HEK293T (cell line): ENCODE measurements around the gene ADPRHL1.

Source experiments
- ARNT ChIP-seq: fragments of 450-650 bp; IDR thresholded peaks from 2 replicates; pipeline ENCODE4 v1.6.1; 2017; ENCODE audit warnings: mild to moderate bottlenecking
- BHLHE40 ChIP-seq: fragments of 450-650 bp; IDR thresholded peaks from 2 replicates; pipeline ENCODE4 v1.6.1; 2016; ENCODE audit warnings: mild to moderate bottlenecking, moderate library complexity, borderline replicate concordance
- L3MBTL2 ChIP-seq: fragments of 450-650 bp; conservative IDR thresholded peaks from 2 replicates; pipeline ENCODE4 v1.6.1; 2016; ENCODE audit warnings: mild to moderate bottlenecking
- LEF1 ChIP-seq: fragments of 450-650 bp; IDR thresholded peaks from 2 replicates; pipeline ENCODE4 v1.6.1; 2017; ENCODE audit warnings: mild to moderate bottlenecking, borderline replicate concordance
- SP1 ChIP-seq: fragments of 450-650 bp; IDR thresholded peaks from 2 replicates; pipeline ENCODE4 v1.6.1; 2017
- TARDBP ChIP-seq: fragments of 450-650 bp; IDR thresholded peaks from 2 replicates; pipeline ENCODE4 v1.6.1; 2016
- ZNF384 ChIP-seq: fragments of 450-650 bp; IDR thresholded peaks from 2 replicates; pipeline ENCODE4 v1.6.1; 2016

- TF ChIP-seq L3MBTL2 (no peak), ARNT (no peak), BHLHE40 (no peak), SP1 (no peak), TARDBP (no peak), ZNF384 (no peak), LEF1 (no peak)
Observed at GRCh38 chr13:113405481-113406300, 47.6 kb downstream of the ADPRHL1 start.
